B cell (primary cell): ENCODE measurements around the gene ETV3. TPM values are rescaled to one million over a fixed set of nuclear protein-coding genes. Genes with fewer than 3 reads are reported as not detected.

Experiments
- ATAC-seq: fragments of 200-7000 bp; cut with Tn5 transposase; one replicate; pipeline ENCODE4 v1.10.0; 2021; ENCODE audit warnings: low read depth, mild to moderate bottlenecking, moderate number of reproducible peaks, moderate library complexity
- CTCF ChIA-PET: fragments of 350-600 bp; sonication (Branson Sonifier 250); formaldehyde crosslinking; loops from one replicate; lab custom pipeline; 2021; ENCODE audit warnings: antibody characterized with exemption, inconsistent platforms; lab: Charles Lee
- POLR2A ChIA-PET: fragments of 350-600 bp; sonication (Branson Sonifier 250); formaldehyde crosslinking; loops from one replicate; lab custom pipeline; 2021; ENCODE audit warnings: antibody characterized with exemption; lab: Charles Lee
- DNase-seq: peaks from one replicate; pipeline ENCODE4 v3.0.0; 2013
- H2AFZ ChIP-seq: 2 replicates; pipeline ENCODE4 v1.6.1; 2012; ENCODE audit warnings: mild to moderate bottlenecking, low read depth, low read length; ENCODE audit not compliant: insufficient read depth, poor library complexity, severe bottlenecking
- H3K27ac ChIP-seq, 2 donors: 1 replicate in 1 of 2; 2 replicates in 1 of 2; pipeline ENCODE4 v1.5.1; 2012 to 2013; ENCODE audit warnings: low read length in 2 of 2, mild to moderate bottlenecking in 2 of 2, moderate library complexity in 1 of 2
- H3K27me3 ChIP-seq, 4 experiments: fragments of 200-600 bp in 1 of 4; sonication (generic) in 1 of 4; replicated peaks in 1 of 4; 1 replicate in 2 of 4; 2 replicates in 2 of 4; pipeline versions ENCODE4 v1.6.1 to v1.7.0; 2013 to 2016; ENCODE audit warnings: low read length in 3 of 4, mild to moderate bottlenecking in 2 of 4, mixed read lengths in 1 of 4, moderate library complexity in 1 of 4; ENCODE audit not compliant: insufficient read depth in 4 of 4, control insufficient read depth in 3 of 4; ENCODE audit errors: control extremely low read depth in 1 of 4
- H3K36me3 ChIP-seq, 2 experiments: replicated peaks in 1 of 2; 1 replicate in 1 of 2; 2 replicates in 1 of 2; pipeline versions ENCODE4 v1.6.1 to v1.7.1; 2013; ENCODE audit warnings: low read length in 1 of 2; ENCODE audit not compliant: insufficient read depth in 2 of 2, control insufficient read depth in 1 of 2; ENCODE audit errors: control extremely low read depth in 1 of 2, extremely low read depth in 1 of 2
- H3K4me1 ChIP-seq, 2 donors: fragments of 200-600 bp in 1 of 2; sonication (generic) in 1 of 2; 1 replicate in 1 of 2; 2 replicates in 1 of 2; pipeline versions ENCODE4 v1.5.1 to v1.6.1; 2013 to 2017; ENCODE audit warnings: low read length in 2 of 2; ENCODE audit not compliant: control insufficient read depth in 2 of 2, insufficient read depth in 2 of 2
- H3K4me2 ChIP-seq: replicated peaks from 2 replicates; pipeline ENCODE3; 2012; ENCODE audit warnings: mild to moderate bottlenecking, low read depth, low read length; ENCODE audit not compliant: poor library complexity, severe bottlenecking
- H3K4me3 ChIP-seq, 5 experiments: fragments of 200-600 bp in 1 of 5; sonication (generic) in 1 of 5; 1 replicate in 3 of 5; 2 replicates in 2 of 5; pipeline versions ENCODE4 v1.5.1 to v1.7.0; 2011 to 2016; ENCODE audit warnings: low read length in 4 of 5, mild to moderate bottlenecking in 4 of 5, low read depth in 2 of 5, control low read depth in 1 of 5, moderate library complexity in 1 of 5; ENCODE audit not compliant: insufficient read depth in 1 of 5; ENCODE audit errors: control extremely low read depth in 1 of 5, extremely low read depth in 1 of 5
- H3K79me2 ChIP-seq: fragments of 200-600 bp; sonication (generic); one replicate; pipeline ENCODE4 v1.6.0; 2016; ENCODE audit warnings: low read length; ENCODE audit not compliant: control insufficient read depth, insufficient read depth
- H3K9ac ChIP-seq: fragments of 200-600 bp; sonication (generic); 2 replicates; pipeline ENCODE4 v1.6.1; 2017; ENCODE audit warnings: mild to moderate bottlenecking, low read length, moderate library complexity
- H3K9me3 ChIP-seq, 3 donors: one replicate each; pipeline versions ENCODE4 v1.6.1 to v1.7.1; 2013; ENCODE audit warnings: low read length in 2 of 3; ENCODE audit not compliant: control insufficient read depth in 2 of 3, insufficient read depth in 1 of 3; ENCODE audit errors: control extremely low read depth in 1 of 3
- H4K20me1 ChIP-seq: 2 replicates; pipeline ENCODE4 v1.6.0; 2012; ENCODE audit warnings: mild to moderate bottlenecking, low read length; ENCODE audit not compliant: insufficient read depth, control insufficient read depth, poor library complexity, severe bottlenecking
- H3K27ac Mint-ChIP-seq: one replicate; pipeline ENCODE4 v1.8.0; 2021; ENCODE audit warnings: mixed read lengths
- H3K27me3 Mint-ChIP-seq: one replicate; pipeline ENCODE4 v1.8.0; 2021; ENCODE audit warnings: mixed read lengths
- H3K4me1 Mint-ChIP-seq: one replicate; pipeline ENCODE4 v1.8.0; 2021; ENCODE audit warnings: mixed read lengths
- H3K4me3 Mint-ChIP-seq: one replicate; pipeline ENCODE4 v1.8.0; 2021; ENCODE audit warnings: mixed read lengths
- H3K9me3 Mint-ChIP-seq: one replicate; pipeline ENCODE4 v1.8.0; 2022; ENCODE audit warnings: mixed read lengths; ENCODE audit not compliant: insufficient read depth
- CTCF ChIP-seq: fragments of 200-600 bp; IDR thresholded peaks from one replicate; pipeline ENCODE4 v1.8.0; 2022; ENCODE audit warnings: antibody characterized with exemption, mild to moderate bottlenecking
- EZH2 ChIP-seq: IDR thresholded peaks from 2 replicates; pipeline ENCODE4 v1.6.1; 2012; ENCODE audit warnings: borderline replicate concordance, low read depth, mild to moderate bottlenecking, moderate library complexity, low read length; ENCODE audit not compliant: insufficient read depth, poor library complexity, severe bottlenecking
- WGBS: methylation state at CpG from one replicate; pipeline ENCODE4 v1.1.5; 2013; ENCODE audit warnings: missing lambda C conversion rate; ENCODE audit not compliant: insufficient coverage; 5-methylcytosine and 5-hydroxymethylcytosine counted together
- intact Hi-C: fragments of 100-400 bp; cut with micrococcal nuclease; formaldehyde crosslinking; loops from one replicate; pipeline ENCODE4 v1.10.0; 2022
- polyA plus RNA-seq: library from polyadenylated mRNA; depleted of rRNA; stranded (reverse); fragments of >200 nt; gene quantifications from 2 replicates; pipeline ENCODE4 v1.2.3, GENCODE V29; 2012
- total RNA-seq, 2 donors: library from RNA; stranded (reverse); fragments of 120-200 nt in 1 of 2; gene quantifications; 1 replicate in 1 of 2; 2 replicates in 1 of 2; pipeline versions ENCODE4 v1.2.3 to v1.2.4, GENCODE V29; 2013 to 2022

The ETV3 gene
- total and polyA plus RNA-seq, 2 donors (not counting 1 experiment from before 2014, with no cell fraction given), result 16.7 to 34.1 TPM

GRCh38 chr1:157085421-157085820 is 52.8 kb downstream of the ETV3 start:
- intact Hi-C loops, result no loop called here
- Histone ChIP-seq H3K4me3 (no peak overlapping the region), H3K9me3 (no peaks in the 10 kb centered on the region), H2AFZ (no peak overlapping the region), H3K27ac (no peak overlapping the region), H3K79me2 (no peaks in the 10 kb centered on the region), H3K36me3 (no peaks in the 10 kb centered on the region), H4K20me1 (no peaks in the 10 kb centered on the region), H3K4me1 (no peaks in the 10 kb centered on the region), H3K9ac (no peak overlapping the region), H3K4me2 (no peak overlapping the region), H3K27me3 (peaks cover 0 to 2% (median 0%) of the 10 kb centered on the region in 4 experiments)
- ATAC-seq (no peak), DNase-seq (no peak)
- peaks cover 11% of the 10 kb centered on the region for H3K27me3 Mint-ChIP-seq
- POLR2A ChIA-PET, result no interaction called here
- TF ChIP-seq CTCF (no peak), EZH2 (no peak)
- H3K9me3 Mint-ChIP-seq, result no peaks in the 10 kb centered on the region
- H3K4me3 Mint-ChIP-seq, result no peak overlapping the region
- CTCF ChIA-PET, result interaction anchor here (0.9 to 9.1 kb wide), 2 partner anchors 70 to 78 kb away, joined by 3 to 491 read pairs; no protein-coding TSS in a partner anchor
- no peak overlapping the region for H3K27ac Mint-ChIP-seq
- WGBS, result 73% methylated on average over 2 of the region's 5 CpGs
- no peaks in the 10 kb centered on the region for H3K4me1 Mint-ChIP-seq

GRCh38 chr1:157084720-157085119 is 53.5 kb downstream of the ETV3 start:
- 90% methylated on average over 4 of the region's 5 CpGs for WGBS
- Mint-ChIP-seq H3K27me3 (peaks cover 10% of the 10 kb centered on the region), H3K4me1 (no peaks in the 10 kb centered on the region), H3K9me3 (no peaks in the 10 kb centered on the region), H3K4me3 (no peak overlapping the region), H3K27ac (no peak overlapping the region)
- ChIA-PET CTCF (interaction anchor here (9.1 kb wide), 1 partner anchor 71 kb away, joined by 491 read pairs; no protein-coding TSS in a partner anchor), POLR2A (no interaction called here)
- no peak for TF ChIP-seq CTCF
- TF ChIP-seq EZH2, result no peak
- Histone ChIP-seq H3K4me1 (no peaks in the 10 kb centered on the region), H2AFZ (no peak overlapping the region), H3K27me3 (peaks cover 0 to 2% (median 0%) of the 10 kb centered on the region in 4 experiments), H3K4me3 (no peak overlapping the region), H3K36me3 (no peaks in the 10 kb centered on the region), H3K27ac (no peak overlapping the region), H4K20me1 (no peaks in the 10 kb centered on the region), H3K4me2 (no peak overlapping the region), H3K9ac (no peak overlapping the region), H3K9me3 (no peaks in the 10 kb centered on the region), H3K79me2 (no peaks in the 10 kb centered on the region)
- intact Hi-C loops, result no loop called here
- no peak for ATAC-seq
- no peak for DNase-seq
